Measurements from ENCODE around the gene APOD.

Gene APOD

GRCh38 chr3:195524171-195524896 is 59.4 kb downstream of the APOD start:
- no peak for TF ChIP-seq GATA3 (IDR thresholded peaks at IDR 0.05; ENCODE audit: low read depth, low read length)
- TF ChIP-seq GATA2 (IDR thresholded peaks at IDR 0.05; ENCODE audit: low read depth, low read length), result no peak

GRCh38 chr3:195522254-195523023 is 61.3 kb downstream of the APOD start:
- TF ChIP-seq GATA2 (IDR thresholded peaks at IDR 0.05; ENCODE audit: low read depth, low read length) (no peak), GATA3 (IDR thresholded peaks at IDR 0.05; ENCODE audit: low read depth, low read length) (no peak)

Measured in SH-SY5Y (cell line).